ENCODE data around the gene RAF1. TPM values are rescaled to one million over a fixed set of nuclear protein-coding genes. Genes with fewer than 3 reads are reported as not detected.

The RAF1 gene
- total RNA-seq = 100 to 1,000 TPM; 106 to 136 (median 121) TPM

- Histone ChIP-seq H3K27ac (peak within 1 kb of the TSS; percentile 98 to 100 (median 100)), H3K9me3 (no peaks in the 10 kb centered on the region), H3K4me3 (peak within 1 kb of the TSS; percentile 66 to 100 (median 98)), H3K27me3 (no peaks in the 10 kb centered on the region), H3K4me1 (peaks cover 3 to 36% (median 22%) of the 10 kb centered on the region in 4 donors), H3K36me3 (no peaks in the 10 kb centered on the region)
- DNase-seq (ENCODE audit: low spot score in 2 of 2) = peak; percentile 97 to 99
- TF ChIP-seq EP300 (IDR thresholded peaks at IDR 0.05) (peak; percentile 69 to 98), POLR2A (IDR thresholded peaks at IDR 0.05) (peak; percentile 57 to 94)
- TF ChIP-seq, protein P1, sequence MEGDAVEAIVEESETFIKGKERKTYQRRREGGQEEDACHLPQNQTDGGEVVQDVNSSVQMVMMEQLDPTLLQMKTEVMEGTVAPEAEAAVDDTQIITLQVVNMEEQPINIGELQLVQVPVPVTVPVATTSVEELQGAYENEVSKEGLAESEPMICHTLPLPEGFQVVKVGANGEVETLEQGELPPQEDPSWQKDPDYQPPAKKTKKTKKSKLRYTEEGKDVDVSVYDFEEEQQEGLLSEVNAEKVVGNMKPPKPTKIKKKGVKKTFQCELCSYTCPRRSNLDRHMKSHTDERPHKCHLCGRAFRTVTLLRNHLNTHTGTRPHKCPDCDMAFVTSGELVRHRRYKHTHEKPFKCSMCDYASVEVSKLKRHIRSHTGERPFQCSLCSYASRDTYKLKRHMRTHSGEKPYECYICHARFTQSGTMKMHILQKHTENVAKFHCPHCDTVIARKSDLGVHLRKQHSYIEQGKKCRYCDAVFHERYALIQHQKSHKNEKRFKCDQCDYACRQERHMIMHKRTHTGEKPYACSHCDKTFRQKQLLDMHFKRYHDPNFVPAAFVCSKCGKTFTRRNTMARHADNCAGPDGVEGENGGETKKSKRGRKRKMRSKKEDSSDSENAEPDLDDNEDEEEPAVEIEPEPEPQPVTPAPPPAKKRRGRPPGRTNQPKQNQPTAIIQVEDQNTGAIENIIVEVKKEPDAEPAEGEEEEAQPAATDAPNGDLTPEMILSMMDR (IDR thresholded peaks at IDR 0.05) = peak in 3 of 5 experiments; percentile 7 to 38 (median 14)
- WGBS, 2 donors = 2% methylated on average over 28 to 45 of the region's 62 CpGs
Observed at GRCh38 chr3:12663936-12664908, at the start of gene RAF1. Gene RAF1 (minus strand): TSS chr3:12664117. CDS start chr3:12618721, 45,396 bp downstream.

- Histone ChIP-seq H3K27me3 (no peaks in the 10 kb centered on the region), H3K4me3 (no peak overlapping the region), H3K9me3 (no peaks in the 10 kb centered on the region), H3K4me1 (peaks cover 0 to 11% (median 0%) of the 10 kb centered on the region in 4 donors), H3K27ac (no peak overlapping the region), H3K36me3 (no peaks in the 10 kb centered on the region)
- DNase-seq (ENCODE audit: low spot score in 2 of 2) = no peak
- TF ChIP-seq, protein P1 (IDR thresholded peaks at IDR 0.05) = no peak
- TF ChIP-seq EP300 (IDR thresholded peaks at IDR 0.05) (no peak), POLR2A (IDR thresholded peaks at IDR 0.05) (no peak)
- 81 to 91% methylated on average over 4 of the region's 4 CpGs for WGBS, 2 donors
Observed at GRCh38 chr3:12710062-12710461, 46.1 kb upstream of the RAF1 start.

- Histone ChIP-seq H3K27ac (no peak overlapping the region), H3K4me3 (no peak overlapping the region), H3K27me3 (no peaks in the 10 kb centered on the region), H3K36me3 (no peaks in the 10 kb centered on the region), H3K9me3 (no peaks in the 10 kb centered on the region), H3K4me1 (peaks cover 0 to 11% (median 0%) of the 10 kb centered on the region in 4 donors)
- TF ChIP-seq POLR2A (IDR thresholded peaks at IDR 0.05) (no peak), EP300 (IDR thresholded peaks at IDR 0.05) (no peak)
- TF ChIP-seq, protein P1 (IDR thresholded peaks at IDR 0.05) = no peak
- 92 to 95% methylated on average over 3 of the region's 3 CpGs for WGBS, 2 donors
- DNase-seq (ENCODE audit: low spot score in 2 of 2) = no peak
Observed at GRCh38 chr3:12709334-12709733, 45.4 kb upstream of the RAF1 start.

DNA sequence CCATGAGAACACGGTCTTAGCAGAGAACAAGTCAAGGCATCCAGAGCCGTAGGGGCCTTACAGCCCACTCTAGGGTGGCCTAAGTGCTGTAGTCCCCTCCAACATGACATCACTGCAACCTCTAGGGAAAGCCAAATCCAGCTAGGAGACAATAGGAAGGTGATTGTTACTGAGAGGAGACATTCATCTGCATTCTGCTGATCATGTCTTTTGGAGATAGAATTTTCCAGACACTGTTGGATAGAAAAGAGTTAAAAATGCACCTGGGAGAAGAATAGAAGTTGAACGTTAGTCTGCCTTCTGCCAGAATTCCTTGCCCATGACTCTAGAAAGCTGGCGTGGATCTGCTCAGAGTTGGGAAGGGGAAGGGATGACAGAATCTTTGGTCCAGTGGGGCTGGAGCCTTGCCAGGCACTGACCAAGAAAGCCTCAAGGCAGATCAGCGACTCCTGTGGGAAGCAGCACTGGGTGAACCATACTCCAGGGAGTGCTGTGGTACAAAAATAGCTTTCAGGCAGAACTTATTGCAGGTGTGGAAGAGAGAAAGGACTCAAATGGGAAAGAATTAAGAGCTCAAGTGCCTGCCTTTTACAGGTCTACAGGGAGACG is 44.8 kb upstream of the RAF1 start:
- H3K9me3 ChIP-seq = no peaks in the 10 kb centered on the region
- DNase-seq (ENCODE audit: low spot score in 2 of 2) = no peak
- no peaks in the 10 kb centered on the region for H3K27me3 ChIP-seq
- 45 to 50% methylated on average over 6 of the region's 6 CpGs for WGBS, 2 donors
- no peak for TF ChIP-seq EP300 (IDR thresholded peaks at IDR 0.05)
- peaks cover 0 to 11% (median 0%) of the 10 kb centered on the region in 4 donors for H3K4me1 ChIP-seq
- H3K4me3 ChIP-seq = no peak overlapping the region
- H3K27ac ChIP-seq = no peak overlapping the region
- no peaks in the 10 kb centered on the region for H3K36me3 ChIP-seq

- no peak for DNase-seq (ENCODE audit: low spot score in 2 of 2)
- Histone ChIP-seq H3K9me3 (no peaks in the 10 kb centered on the region), H3K36me3 (no peaks in the 10 kb centered on the region), H3K4me3 (no peak overlapping the region), H3K27ac (no peak overlapping the region), H3K4me1 (peaks cover 0 to 11% (median 0%) of the 10 kb centered on the region in 4 donors), H3K27me3 (no peaks in the 10 kb centered on the region)
- WGBS, 2 donors = 87 to 95% methylated on average over 2 of the region's 2 CpGs
- TF ChIP-seq EP300 (IDR thresholded peaks at IDR 0.05) (no peak), POLR2A (IDR thresholded peaks at IDR 0.05) (no peak)
- TF ChIP-seq, protein P1 (IDR thresholded peaks at IDR 0.05) = no peak
Observed at GRCh38 chr3:12707449-12707848, 43.5 kb upstream of the RAF1 start.

Measured in tibial nerve (tissue), 4 donors.